GM21723 (cell line): Measurements from ENCODE around the gene FYN.

Experiments used
- ATAC-seq: cut with Tn5 transposase; IDR thresholded peaks from one replicate; pipeline ENCODE4 v1.9.1; 2021; ENCODE audit warnings: mild to moderate bottlenecking, moderate library complexity; ENCODE audit not compliant: unreplicated experiment

The FYN gene

DNA sequence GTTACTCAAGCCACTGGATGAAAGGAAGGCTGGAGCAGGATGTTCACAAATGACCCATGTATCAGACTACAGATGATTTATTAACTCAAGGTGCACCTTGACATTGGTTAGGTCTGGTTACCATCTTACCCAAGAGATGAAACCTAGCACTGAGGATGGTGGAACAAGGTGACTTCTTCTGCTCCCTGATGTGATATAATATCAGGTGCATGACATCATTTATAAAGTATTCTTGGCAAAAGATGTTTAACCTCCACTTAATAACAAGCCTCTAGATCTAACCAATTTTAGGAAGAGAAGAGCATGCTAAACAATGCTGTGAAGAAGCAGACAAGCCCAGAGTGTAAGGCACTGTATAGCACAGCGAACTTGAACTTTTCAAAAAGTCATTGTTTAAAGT is 100.9 kb downstream of the FYN start:
- no peak for ATAC-seq

- no peak for ATAC-seq
These were observed 101.6 kb downstream of the FYN start for GRCh38 chr6:111771629-111772028.

DNA sequence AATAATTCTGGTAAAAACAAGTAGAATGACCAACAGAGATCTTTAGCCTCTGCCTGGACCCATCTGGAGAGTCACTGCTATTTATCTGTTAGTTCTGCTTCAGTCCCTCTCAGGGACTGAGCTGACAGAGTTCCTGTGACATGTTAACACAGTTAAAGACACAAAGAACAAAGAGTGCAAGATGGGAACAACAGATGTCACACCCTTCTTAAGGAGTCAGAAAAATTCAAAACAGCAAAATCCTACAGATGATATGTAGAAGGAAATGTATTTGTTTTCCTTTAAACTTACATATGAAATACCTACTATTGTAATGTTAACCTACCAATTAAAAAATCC is 102.2 kb downstream of the FYN start:
- no peak for ATAC-seq

GRCh38 chr6:111770263-111771093 is 102.8 kb downstream of the FYN start:
- ATAC-seq, result no peak

GRCh38 chr6:111769365-111770152 is 103.7 kb downstream of the FYN start:
- ATAC-seq, result no peak

- no peak for ATAC-seq
These were observed 104.9 kb downstream of the FYN start for GRCh38 chr6:111768431-111768770.

DNA sequence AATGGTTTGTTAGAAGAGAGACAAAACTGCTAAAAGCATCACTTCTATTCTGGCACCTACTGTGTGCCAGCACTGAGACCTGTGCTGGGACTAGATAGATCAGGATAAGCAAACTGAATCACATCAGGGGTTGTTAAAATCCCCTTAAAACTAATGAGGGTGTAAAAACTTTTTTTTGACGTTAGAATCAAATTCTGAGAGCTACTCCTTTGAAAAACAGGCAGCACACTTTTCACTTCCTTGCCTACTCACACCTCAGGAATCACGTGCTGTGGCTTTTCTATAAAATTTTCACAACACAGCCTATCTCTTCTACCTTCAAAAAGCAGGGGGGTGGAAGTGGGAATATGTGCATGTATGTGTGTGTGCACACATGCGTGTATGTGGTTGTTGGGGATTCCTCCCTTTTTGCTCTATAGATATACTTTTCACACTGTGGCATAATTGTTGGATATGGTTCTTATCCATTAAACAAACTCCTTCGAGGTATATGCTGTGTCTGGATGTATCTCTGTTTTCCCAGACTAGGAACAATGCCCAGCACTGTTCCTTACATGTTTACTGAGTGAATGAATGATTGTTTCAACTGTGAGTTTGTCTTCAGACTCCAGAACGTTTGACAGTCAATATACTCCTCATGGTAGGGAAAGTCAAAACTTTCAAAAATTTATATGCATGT is 105.4 kb downstream of the FYN start:
- no peak for ATAC-seq

DNA sequence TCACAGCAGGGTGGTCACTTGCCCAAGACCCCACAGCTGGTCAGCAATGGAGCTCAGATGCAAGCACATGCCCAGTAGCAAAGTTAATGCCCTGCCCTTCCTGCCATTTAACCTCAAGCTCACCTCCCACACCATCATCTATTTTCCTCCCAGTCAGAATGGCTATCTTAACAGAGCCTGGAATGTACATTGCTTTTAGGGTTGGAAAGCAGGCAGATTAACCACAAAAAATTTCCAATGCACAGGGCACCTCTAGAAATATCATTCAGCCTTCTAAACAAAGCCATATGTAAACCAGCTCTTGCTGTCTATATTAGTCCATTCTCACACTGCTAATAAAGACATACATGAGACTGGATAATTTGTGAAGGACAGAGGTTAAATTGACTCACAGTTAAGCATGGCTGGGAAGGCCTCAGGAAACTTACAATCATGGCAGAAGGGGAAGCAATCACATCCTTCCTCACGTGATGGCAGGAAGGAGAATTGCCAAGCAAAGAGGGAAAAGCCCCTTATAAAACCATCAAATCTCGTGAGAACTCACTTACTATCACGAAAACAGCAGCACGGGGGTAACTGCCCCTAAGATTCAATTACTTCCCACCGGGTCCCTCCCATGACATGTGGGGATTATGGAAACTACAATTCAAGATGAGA is 106.9 kb downstream of the FYN start:
- ATAC-seq, result no peak

DNA sequence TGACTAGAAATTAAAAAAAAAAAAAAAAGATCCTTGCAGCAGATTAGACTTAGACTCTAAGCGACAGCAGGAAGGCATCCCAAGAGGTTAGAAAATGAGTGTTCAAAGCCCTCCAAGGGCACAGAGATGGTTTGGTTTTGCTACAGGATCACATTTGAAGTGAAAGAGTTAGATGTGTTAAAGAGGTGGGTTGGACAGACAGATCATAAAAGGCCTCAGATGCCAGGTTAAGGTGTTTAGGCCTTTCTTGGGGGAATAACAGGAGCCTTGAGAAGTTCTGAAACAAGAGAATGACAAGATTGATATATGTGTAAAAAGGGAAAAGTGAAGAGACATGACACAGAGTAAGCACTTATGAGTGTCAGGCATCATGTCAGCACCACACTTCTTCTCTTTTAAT is 107.5 kb downstream of the FYN start:
- no peak for ATAC-seq

GRCh38 chr6:111764238-111765175 is 108.7 kb downstream of the FYN start:
- ATAC-seq, result peak; percentile 81

DNA sequence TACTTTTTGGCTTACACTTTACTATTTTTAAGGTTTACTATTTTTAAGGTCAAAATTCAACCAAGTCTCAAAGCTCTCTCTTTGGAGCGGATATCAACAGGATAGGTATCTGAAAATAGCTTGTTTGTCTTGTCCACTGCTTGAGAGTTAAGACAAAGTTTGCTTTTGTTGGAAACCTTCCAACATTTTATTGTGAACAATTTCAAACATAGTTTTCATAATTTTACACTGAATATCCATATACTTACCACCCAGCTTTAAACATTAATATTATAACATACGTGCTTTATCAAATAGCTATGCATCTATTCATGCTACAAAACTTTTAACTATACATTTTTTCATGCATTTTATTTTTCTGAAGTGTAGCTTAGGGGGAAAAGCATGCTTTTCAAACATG is 109.9 kb downstream of the FYN start:
- no peak for ATAC-seq

DNA sequence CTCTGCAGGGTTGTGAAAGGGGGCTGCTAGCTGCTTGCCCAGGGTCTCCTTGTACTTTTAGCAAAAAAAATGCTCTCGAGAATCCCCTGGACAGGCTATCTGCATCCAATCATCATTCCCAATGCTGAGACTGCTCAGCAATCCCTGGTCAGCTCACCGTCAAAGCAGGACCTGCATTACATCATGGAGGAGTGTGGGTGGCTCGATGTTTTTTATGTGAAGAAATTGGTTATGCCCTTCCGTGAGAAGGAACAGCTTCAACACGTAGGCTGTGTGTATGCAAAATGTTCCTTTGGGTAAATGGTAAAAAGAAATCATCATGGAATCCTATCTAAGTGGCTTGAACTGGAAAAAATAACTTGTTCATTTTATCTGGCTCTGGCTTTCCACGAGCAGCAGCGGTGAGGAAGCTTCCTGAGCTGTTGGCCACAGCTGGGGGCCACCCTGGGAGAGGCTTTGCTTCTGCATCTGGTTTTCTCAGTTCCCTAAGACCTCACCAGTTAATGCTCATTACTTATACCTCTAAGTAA is 111.4 kb downstream of the FYN start:
- ATAC-seq, result peak; percentile 46

DNA sequence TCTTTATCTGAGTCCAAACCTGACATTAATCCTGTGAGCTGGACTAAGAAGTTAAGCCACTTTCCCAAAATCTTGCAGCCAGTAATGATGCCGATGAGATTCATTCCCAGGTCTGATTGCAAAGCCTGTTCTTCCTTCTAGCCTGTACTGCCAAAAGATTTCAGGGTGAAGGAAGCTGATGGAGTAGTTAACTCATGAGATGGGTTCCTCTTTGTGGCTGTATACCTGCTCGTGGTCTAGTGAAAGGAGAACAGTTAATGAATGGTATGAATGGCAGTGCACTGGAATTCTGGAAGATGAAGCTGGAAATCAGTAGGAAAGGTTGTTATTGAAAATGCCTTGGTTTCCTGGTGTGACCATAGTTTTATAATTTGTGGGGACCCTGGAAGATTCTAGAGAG is 112.0 kb downstream of the FYN start:
- ATAC-seq, result no peak

DNA sequence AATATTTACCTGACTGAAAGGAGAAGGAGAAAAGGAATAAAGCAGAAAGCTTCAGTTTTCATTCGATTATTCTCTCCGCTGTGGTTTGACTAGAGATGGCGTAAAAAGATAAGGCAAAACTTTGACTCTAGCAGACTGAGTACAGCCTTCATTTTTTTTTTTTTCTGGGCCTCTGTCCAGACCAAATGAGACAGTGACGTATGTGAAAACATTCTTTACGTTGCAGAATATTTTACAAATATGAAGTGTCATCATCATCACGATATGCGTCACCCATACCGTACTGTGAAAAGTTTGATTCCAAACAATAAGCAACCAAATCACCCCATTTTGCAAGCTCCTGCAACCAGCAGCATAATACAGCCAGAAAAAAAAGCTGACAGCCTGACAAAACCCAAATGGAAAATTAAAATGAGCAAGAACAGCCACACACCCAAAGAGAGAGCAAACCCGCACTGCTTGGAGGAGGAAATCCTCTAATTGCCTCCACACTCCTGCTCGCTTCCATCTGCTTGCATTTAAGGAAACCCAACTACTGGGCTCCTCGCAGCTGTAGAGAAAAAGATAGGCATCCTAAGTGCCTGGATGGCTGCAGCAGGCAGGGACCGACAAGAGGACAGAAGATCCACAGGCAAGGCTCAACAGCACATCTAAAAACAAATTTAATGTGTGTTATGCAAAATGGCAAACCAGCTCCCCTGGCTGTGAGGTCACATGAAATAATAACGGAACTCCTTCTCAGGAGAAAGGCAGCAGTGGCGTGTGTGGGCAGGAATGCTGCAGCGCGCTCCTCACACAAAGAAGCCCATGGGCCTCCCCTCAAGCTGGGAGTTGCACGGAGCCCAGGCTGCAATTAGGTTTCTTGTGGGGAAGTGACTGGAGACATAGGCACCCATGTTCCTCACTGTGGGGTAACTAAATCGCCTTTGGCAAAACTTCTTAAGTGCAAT is 113.1 kb downstream of the FYN start:
- no peak for ATAC-seq

- no peak for ATAC-seq
These were observed 113.9 kb downstream of the FYN start for GRCh38 chr6:111759331-111759835.

DNA sequence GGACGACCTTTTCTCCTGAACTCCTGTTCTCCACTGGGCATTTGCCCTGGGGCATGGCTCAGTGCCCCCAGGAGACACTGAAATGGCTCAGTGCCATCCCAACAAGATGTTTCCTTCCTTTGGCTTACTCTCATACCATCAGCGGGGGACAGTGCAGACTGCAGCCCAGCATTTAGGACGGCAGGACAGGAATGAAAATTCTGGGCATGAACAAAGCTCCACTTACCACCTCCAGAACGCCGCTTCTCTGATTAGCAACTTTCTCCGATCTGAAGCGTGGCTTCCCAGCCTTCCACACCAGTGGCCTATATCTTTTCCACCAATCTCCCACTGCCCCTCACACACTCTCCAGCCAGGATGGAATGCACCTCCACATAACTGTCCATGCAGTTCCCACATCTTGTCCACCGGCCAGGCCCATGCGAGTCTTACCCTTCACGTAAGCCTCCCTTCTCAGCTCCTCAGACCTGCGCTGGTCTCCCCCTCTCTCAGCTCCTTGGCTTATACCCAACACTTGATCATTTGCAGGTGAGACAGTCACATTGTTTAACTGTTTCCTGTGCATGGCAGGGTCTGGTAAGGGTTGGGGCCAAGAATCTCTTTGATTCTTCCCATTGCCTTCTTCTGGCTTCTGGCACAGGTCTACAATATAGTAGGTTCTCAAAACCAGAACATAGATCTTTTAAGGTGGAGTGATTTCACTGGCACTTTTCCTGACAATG is 114.5 kb downstream of the FYN start:
- ATAC-seq, result no peak

- ATAC-seq, result no peak
These were observed 115.9 kb downstream of the FYN start for GRCh38 chr6:111757342-111757741.

- ATAC-seq, result no peak
These were observed 118.8 kb downstream of the FYN start for GRCh38 chr6:111754423-111754822.
